GM19023 (cell line): ENCODE results near the gene RNU1-1.
"Not testable (repeated sequence)": the region's sequence is repeated elsewhere in the genome, so short reads cannot be mapped to it uniquely, and the experiment has no call there.

ENCODE experiments used
- ATAC-seq: cut with Tn5 transposase; IDR thresholded peaks from one replicate; pipeline ENCODE4 v1.9.1; 2021; ENCODE audit warnings: mild to moderate bottlenecking, moderate library complexity; ENCODE audit not compliant: unreplicated experiment

RNU1-1 gene

DNA sequence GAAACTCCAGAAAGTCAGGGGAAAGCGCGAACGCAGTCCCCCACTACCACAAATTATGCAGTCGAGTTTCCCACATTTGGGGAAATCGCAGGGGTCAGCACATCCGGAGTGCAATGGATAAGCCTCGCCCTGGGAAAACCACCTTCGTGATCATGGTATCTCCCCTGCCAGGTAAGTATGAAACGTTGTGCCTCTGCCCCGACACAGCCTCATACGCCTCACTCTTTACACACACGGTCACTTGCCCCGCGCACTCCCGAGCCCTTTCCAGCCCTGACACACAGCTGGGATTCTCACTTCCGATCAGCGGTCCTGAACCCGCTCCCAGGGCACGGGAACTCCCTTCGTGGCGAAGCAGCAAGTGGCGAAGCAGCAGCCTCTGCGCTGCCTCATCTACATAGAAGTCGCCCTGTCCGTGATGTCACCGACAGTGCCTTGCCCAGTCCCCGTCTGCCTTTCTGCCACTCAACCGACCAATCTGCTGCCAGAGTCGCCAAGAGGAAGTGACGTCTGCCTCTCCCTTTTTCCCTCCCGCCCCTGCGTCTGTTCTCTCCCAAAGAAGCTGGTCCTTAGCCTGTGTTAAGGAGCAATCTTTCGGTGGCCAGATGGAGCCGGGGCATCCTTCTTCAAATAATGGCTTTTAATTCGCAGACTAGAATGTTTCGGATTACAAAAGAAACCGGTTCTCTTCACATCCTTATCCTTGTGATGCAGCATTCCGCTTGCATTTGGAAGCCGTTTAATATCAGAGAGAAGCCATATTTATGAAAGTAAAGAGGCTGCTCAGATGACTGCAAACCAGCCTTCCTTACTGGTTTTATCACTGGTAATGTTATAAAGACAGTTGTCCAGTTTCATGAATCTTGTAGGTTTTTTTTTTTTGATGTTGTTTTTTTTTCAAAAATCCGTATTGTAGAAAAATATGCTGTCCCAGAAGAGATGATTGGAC is at the start of gene RNU1-1:
TSS of gene RNU1-1 (minus strand) at position 179 of the 949 bp plus-strand sequence.
- ATAC-seq: not testable (repeated sequence)

DNA sequence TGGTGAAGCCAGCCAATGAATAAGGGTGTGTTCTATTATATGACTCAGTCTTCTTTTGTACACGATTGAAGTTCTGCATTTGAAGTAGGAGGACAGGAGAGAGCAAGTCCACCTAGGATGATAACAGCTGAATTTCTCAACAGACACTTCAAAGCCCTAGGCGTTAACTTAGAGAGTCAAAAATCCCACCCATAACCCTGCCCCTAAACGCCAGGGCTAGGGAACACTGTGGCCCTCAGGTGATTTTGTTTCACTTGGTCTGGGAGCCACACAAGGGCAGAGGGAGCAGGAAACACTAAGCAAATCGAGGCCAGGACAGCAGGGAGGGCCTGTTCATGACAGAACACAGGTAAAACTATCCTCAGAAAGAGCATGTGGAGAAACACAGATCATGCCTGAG is 47.0 kb upstream of the RNU1-1 start:
- ATAC-seq: not testable (repeated sequence)

DNA sequence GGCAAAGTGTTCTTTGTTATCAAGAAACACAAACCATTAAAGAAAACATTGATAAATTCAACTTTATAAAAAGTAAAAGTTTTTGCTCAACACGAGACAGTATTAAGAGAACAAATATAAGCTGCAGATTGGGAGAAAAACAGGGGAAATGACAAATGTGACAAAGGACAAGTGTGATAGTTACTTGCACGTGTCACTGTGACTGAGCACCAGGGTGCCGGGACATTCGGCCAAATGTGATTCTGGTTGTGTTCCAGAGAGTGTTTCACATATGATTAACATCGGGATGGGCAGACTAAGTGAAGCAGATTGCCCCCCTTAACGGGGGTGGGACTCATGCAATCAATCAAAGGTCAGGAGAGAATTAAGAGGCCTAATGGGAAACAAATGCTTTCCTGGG is 46.4 kb upstream of the RNU1-1 start:
- ATAC-seq: not testable (repeated sequence)

DNA sequence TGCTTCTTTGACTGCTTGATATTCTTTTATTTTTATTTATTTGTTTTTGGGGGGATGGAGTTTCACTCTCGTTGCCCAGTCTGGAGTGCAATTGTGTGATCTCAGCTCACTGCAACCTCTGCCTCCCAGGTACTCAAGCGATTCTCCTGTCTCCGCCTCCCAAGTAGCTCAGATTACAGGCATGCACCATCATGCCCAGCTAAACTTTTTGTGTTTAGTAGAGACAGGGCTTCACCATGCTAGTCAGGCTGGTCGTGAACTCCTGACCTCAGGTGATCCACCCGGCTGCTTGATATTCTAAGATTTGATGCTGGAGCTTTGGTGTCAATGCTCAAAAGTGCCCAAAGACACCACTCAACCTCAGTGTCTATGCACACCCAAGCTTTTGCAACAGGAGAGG is 45.6 kb upstream of the RNU1-1 start:
- not testable (repeated sequence) for ATAC-seq

DNA sequence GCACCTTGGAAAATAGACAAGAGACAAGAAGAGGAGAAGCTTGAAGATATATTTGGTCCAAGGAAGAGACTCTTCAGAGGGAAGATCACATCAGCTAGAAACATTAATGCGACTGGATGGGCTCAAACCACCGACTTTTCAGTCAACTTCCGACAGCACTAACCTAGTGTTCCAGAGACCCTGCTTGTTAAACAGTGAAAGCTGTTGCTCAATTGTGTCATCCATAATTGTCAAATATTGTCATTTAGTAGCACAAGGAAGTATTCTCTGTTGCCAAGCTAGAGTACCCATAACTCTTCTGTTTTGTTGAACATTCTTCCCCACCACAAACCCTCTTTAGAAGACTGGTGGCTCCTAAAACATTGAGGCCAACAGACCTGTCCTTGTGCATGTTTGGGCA is 42.9 kb upstream of the RNU1-1 start:
- ATAC-seq: not testable (repeated sequence)

DNA sequence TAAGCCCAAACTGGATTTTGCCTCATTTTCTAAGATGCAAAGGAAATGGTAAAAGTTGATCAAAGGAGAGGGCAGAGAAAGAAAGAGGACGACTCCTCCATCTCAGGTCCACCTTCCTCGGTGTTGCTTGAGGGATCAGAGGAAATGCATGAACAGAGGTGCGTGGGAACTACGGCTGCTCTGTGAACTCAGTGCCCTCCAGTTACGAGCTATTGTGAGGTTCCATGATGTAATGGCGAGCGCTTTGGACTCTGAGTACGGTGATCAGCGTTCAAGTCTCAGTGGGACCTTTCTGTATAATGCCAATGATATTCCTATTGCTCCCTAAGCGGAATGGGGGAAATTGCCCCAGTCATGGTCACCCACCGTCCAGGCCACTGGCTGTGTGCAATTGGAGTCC is 39.2 kb upstream of the RNU1-1 start:
- not testable (repeated sequence) for ATAC-seq

DNA sequence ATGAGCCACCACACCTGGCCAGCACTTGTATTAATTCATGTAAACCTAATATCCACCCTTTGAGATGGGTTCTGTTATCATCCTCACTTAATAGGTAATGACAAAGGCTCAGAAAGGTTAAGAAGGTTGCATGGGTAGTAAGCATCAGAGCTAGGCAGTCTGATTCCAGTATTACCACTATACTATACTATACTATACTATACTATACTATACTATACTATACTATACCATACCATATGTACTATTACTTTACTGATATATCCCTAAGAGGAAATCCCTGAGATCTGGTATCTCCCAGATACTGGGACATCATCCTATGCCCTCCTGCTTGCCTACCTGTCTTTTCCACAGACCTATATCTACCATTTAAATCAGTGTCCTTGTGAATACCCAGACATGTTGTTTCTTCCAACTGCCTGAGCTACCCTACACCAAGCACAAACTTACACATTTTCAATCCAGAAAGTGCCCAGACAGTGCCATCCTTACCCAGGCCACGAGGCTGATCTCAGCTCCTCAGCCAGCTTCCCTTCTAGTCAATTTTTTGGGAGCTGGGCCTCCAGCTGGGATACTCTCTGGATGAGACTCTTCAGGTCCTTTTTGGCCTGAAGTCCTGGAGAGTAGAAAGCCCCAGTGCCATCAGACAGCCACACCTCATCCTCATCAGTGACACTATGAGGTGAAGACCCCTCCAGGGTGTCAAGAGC is 36.3 kb upstream of the RNU1-1 start:
- ATAC-seq: not testable (repeated sequence)

DNA sequence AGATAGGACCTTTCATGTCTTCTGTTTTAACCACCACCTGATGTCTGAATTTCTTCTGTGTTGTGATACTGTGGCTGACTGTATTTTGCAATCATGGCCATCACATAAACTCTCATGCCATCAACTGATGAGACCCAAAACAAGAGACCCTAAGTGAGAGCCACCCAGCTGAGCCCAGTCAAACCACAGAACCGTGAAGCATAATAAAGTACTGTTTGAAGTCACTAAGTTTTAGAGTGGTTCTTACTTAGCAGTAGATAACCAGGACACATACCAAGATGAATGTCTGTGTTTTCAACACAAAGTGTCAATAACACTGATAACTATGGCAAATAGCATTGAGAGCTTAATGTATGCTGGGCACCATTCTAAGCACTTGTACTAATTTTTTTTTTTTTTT is 35.5 kb upstream of the RNU1-1 start:
- not testable (repeated sequence) for ATAC-seq

DNA sequence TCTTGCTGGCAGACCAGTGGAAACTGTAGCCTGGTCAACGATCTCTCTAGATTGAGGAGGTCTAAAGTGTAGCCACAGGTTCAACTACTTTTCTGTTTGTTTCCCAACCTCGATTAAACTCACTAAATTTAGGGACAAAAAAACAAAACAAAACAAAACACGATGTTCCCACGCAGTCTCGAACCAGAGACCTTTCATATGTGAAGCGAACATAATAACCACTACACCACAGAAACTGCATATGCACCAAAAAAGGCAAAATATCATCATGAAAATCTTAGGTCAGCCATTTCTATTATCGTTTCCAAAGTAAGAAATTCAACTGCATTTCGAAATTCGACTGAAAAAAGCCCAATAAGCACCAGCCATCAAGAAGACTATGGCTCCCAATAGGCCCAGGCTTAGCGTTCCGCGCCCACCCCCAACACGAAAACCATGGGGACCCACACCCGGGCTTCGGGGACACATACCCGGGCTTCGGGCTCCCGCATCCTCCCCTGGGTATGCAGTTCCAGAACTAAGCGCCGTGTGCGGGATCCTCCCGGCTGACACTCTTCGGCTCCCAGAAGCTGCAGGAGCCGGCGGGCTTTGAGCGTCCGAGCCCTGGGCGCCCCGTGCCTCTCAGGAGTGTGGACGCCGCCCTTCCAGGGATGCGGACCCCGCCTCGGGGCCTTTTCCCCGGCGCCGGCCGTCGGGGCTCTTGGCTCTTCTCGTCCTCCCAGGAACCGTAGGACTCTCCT is 33.6 kb upstream of the RNU1-1 start:
- ATAC-seq: not testable (repeated sequence)

DNA sequence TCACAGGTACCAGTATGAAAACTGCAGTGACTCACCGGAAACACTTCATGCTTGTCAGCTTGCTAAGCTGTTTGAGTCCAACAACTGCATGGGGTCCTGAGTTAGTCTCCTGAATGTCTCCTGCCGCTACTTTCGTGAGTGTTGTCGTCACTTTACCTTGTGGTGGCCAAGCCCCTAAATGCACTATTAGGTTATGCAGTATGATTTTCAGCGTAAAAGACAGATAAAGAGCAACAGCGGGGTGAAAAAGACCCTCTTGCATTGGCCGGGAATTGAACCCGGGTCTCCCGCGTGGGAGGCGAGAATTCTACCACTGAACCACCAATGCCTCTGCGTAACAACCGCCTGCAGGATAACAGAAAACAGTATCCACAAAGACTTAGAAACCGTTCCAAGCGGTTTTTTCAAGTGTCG is 31.6 kb upstream of the RNU1-1 start:
- ATAC-seq: not testable (repeated sequence)

DNA sequence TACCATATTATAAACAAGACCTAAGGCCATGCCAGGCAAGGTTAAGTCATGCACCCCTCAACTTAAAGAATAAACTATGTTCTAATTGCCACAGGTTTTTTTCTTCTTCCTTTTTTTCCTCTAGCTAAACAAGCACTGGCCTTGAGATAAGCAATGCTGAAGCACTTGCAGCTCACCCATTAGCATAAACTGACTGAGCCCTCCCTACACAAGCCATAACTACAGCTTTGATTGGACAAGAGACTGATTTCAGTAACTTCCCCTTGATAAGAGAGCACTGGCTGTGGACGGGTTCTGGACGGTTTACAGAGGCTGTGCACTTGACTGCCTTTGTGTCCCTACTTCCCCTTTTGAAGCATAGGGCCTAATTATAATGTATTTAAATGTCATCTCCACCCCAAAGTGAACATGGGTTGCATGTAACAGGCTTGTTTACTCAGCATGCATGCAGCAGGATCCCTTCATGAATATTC is 26.4 kb upstream of the RNU1-1 start:
- ATAC-seq: not testable (repeated sequence)

DNA sequence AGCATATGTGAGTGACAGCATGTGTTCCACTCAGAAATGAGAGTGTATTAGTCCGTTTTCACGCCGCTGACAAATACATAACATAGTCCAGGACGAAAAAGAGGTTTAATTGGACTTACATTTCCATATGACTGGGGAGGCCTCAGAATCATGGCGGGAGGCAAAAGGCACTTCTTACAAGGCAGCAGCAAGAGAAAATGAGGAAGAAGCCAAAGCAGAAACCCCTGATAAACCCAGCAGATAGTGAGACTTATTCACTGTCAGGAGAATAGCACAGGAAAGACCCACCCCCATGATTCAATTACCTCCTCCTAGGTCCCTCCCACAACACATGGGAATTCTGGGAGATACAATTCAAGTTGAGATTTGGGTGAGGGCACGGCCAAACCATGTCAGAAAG is 23.4 kb upstream of the RNU1-1 start:
- ATAC-seq: not testable (repeated sequence)

DNA sequence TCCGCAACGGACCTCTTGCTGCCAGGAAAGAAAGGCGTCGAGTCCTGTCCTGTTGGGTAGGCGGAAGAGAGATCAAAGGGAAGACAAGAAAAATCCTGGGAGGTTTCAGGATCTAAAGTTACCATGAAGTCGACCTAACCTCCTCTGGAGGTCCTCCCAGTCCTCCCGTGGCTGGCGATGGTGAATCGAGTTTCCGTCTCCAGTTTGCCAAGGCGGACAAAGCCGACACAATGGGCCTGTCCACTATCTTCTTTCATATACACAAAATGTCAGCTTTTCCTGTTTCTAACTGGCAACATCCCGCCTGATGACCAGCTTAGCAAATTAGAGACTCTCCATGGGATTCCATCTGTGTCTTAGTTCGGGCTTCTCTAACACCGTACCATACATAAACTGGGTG is 22.7 kb upstream of the RNU1-1 start:
- not testable (repeated sequence) for ATAC-seq

DNA sequence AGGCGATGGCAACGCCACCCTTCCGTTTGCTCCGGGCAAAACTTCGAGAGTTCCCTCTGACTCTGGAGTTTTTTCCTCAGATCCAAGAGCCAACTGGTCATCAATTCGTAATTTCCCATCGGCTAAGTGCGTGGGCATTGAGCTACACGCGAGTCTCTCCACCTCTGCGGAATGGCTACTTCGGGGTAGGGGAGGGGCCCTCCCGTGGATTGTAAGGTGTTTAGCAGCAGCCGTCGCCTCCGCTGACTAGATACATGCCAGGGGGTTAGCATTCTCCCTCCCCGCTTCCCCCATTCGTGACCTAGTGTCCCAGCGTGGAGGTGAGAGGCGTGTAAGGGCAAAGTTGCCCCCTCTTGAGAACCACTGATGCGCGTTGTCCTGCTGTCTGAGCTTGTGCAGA is 21.8 kb upstream of the RNU1-1 start:
- not testable (repeated sequence) for ATAC-seq

DNA sequence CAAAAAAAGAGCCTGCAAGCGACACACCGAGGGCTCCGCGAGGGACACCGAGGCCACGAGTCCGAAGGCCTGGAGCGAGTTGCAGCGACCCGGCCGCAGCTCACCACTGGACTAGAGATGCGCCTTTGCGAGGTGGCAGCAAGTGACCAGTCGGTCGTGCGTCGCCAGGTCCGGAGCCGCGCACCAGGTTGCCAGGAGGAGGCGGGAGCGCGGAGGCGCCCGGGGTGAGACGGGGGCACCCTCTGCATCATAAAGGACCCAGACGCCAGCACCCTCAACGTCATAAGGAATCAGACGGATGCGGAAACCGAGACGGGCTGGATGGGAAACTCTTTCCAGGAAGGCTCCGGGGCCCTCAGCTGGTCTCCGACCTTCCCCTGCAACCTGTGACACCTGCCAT is 21.4 kb upstream of the RNU1-1 start:
- ATAC-seq: not testable (repeated sequence)

DNA sequence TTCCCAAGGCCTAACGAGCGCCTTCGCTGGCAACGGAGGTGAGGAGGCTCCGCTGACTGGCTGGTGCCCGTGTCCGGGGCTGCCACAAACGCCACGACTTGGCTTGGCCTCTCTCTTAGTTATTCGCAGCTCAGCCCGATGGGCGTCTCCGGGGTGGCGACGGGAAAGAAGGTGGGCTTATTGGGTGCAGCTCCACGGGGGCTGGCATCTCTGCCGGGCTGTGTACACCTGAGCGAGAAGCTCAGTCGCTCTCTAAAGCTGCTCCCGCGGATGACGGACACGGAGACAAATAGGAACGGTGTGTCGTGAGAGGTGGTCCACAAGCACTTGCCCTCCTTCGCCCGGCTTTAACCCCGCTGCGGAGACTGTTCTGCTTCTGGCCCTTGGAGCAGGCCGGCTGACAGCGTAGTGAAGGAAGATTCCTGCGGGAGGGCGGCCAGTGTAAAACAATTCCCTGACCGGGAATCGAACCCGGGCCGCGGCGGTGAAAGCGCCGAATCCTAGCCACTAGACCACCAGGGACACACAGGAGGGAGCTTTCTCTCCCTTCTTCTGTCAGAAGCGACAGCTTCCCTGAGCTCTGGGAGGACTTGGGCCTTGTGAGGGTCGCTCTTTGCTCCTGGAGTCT is 20.9 kb upstream of the RNU1-1 start:
- not testable (repeated sequence) for ATAC-seq

DNA sequence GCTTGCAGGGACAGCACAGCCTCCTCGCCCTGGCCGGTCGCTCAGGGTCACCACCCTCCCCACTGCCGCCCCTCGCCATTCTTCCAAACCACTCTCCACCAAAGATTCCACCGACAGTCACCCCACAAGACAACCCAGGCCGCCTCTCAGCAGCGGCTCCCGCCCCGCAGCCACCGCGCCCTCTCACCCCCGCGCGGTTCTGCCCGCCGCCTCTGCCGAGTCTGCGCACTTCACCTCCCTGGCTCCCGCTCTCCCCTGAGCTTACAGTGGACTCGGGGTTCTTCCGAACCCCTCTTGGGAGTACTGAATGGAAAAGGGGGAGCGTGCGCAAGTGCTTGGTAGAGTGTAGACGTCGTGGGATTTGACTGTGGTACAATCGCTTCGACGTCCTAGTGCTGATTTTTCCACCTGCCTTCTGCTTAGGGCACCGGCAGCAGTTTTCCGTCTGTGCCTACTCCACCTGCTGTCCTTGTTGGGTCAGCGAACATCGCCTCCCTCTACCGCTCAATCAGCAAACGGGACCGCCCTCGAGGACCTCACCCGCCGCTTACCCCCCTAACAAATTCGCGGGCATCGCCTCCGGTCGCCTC is 20.2 kb upstream of the RNU1-1 start:
- not testable (repeated sequence) for ATAC-seq

DNA sequence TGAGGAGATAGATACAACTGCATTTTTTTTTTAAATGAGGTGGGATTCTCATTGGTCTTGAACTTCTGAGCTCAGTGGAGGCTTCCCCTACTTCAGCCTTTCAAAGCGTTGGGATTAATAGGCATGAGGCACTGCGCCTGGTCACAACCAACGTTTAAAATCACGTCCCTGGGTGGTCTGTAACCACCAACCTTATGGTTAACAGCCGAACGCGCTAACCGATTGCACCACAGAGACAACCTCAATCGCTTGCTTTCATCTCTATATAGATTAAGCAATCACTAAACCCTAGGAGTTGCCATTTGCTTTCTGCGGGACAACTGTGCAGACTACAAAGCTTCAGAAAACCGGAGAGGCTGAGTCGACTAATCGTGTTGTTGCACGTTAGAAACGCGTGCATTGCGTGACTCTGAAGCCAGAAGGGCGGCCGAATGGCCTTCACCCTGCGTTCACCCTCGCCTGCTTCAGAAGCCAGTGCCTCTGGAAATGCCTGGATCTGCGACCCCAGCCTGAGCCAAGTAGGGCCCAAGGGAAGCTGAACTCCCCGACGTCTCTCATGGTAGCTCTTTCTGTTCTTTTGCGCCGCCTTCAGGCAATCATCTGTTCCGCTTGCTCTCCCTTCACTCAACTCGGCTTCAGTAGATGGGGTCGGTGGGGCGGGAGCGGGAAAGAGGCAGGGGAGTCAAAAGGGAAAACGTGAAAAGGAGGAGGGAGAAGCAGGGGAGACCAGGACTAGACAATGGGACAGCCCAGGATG is 18.3 kb upstream of the RNU1-1 start:
- ATAC-seq: not testable (repeated sequence)

DNA sequence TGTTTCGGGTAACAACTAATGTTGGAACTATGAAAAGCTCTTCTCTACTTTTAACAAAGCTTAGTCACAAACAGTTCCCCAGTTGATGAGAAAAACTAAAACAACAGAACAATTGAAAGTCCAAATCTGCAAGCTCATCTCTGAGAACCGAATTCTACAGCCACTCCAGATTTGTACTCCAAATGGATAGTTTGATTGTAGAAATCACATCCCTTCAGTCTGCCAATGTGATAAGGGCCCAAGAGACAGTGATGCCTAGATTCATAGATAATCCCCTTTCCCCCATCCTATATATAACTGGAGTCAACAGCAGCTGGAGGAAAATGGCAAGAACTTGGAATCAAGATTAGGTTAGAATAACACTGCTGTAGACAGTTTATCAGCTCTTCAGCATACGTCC is 14.3 kb upstream of the RNU1-1 start:
- not testable (repeated sequence) for ATAC-seq
